GM18511 (cell line): ENCODE measurements around the gene PODN.

Experiments
- ATAC-seq: cut with Tn5 transposase; IDR thresholded peaks from one replicate; pipeline ENCODE4 v1.9.1; 2021; ENCODE audit warnings: mild to moderate bottlenecking, moderate library complexity; ENCODE audit not compliant: unreplicated experiment

PODN gene

DNA sequence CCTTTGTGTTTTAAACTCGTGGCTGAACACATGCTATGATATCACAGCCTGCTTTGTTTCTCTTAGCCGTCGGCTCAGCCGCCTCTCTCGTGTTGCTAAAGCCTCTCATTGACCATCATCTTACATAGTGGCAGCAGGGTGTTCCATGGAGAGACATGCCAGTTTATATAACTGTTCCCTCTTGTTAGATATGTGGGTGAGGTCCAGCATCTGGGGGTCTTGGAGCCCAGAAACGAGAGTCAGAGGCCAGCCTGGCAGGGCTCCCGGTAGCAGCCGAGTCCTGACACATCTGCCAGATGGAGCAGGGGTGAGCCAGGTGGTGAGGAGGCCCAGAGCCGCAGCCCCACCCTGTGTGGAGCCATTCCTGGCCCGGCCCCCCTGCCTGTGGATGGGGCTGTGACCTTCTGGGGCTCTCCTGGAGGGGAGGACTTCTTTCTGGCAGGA is 11.9 kb downstream of the PODN start:
- no peak for ATAC-seq

DNA sequence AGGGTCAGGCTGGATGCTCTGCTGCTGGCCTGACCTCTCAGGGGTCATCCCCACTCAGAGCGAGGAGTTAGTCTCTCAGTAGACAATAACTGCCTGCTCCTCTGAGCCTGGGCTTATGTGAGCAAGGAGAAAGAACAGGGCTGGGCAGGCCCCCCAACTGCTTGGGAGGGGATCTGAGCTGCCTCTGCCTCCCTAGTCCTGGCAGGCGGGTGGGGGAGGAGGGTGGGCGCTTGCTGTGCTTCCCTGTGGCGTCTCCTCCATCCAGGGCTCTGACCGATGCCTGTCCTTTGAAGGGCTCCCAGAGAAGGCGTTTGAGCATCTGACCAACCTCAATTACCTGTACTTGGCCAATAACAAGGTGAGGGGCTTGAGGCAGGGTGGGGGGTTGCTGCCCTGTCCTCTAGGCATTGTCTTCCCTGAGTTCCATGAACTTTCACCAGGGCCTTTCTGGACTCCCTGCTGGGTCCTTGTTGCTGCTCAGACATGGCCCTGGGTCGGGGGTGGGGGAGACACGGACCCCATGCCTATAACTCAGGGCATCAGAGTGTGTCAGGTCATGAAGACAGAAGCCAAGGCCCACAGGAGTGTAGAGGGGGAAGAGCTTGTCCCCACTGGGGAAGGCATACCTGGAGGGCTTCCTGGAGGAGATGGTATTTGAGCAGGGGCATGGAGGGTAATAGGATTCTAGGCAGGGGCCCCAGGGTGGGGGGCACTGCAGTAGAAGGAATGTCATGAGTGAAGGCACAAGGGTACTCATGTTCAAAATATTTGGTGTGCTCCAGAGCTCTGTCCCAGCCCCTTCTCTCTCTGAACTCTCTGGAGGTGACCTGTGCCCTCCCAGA is 12.5 kb downstream of the PODN start:
- ATAC-seq = no peak

DNA sequence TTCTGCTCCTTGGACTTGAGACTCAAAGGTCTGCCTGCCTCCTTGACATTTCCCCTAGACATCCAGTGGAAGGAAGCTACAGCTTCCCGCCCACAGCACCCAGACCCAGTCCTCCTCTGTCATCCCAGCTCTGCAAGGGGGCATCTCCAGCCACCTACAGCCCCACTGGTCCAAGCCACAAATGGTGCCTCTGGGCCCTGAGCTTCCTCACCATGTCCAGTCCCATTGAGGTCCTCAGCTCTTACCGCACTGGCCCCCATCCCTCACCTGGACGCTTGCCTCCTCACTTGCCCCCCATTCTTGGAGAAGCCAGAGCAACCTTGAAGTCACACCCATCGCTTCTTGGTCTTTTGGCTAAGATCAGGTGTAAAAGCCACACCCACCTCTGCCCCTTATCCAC is 13.2 kb downstream of the PODN start:
- ATAC-seq = no peak

DNA sequence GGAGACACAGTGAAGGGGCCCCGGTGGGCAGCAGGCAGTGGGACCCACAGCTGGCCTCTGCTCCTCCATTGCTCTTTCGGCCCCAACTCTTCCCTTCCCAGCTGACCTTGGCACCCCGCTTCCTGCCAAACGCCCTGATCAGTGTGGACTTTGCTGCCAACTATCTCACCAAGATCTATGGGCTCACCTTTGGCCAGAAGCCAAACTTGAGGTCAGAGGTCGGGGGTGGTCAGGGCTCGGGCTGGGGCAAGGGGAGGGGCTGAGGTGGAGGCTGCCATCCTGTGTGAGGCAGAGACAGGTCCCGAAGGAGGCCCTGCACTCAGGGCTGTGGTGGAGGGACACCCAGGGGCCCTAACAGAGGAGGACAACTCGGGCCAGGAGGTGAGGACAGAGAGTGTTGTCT is 13.7 kb downstream of the PODN start:
- no peak for ATAC-seq

DNA sequence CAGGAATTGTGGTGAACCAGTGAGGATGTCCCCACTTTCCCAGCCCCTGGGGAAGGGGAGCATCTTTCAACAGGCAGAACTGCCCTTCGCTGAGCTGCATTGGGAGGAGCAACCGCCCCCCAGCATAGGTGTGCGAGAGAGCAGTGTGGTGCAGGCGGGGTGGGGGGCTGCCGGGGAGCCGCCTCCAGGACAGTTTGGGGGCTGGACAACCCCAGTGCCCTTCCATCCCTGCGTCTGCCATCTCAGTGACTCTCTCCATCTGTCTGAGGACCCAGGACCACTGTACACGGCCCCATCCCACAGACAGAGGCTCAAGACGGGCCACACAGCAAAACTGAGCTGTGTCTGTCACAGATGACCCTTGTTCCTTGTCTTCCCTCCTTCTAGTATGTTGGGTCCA is 14.2 kb downstream of the PODN start:
- no peak for ATAC-seq

DNA sequence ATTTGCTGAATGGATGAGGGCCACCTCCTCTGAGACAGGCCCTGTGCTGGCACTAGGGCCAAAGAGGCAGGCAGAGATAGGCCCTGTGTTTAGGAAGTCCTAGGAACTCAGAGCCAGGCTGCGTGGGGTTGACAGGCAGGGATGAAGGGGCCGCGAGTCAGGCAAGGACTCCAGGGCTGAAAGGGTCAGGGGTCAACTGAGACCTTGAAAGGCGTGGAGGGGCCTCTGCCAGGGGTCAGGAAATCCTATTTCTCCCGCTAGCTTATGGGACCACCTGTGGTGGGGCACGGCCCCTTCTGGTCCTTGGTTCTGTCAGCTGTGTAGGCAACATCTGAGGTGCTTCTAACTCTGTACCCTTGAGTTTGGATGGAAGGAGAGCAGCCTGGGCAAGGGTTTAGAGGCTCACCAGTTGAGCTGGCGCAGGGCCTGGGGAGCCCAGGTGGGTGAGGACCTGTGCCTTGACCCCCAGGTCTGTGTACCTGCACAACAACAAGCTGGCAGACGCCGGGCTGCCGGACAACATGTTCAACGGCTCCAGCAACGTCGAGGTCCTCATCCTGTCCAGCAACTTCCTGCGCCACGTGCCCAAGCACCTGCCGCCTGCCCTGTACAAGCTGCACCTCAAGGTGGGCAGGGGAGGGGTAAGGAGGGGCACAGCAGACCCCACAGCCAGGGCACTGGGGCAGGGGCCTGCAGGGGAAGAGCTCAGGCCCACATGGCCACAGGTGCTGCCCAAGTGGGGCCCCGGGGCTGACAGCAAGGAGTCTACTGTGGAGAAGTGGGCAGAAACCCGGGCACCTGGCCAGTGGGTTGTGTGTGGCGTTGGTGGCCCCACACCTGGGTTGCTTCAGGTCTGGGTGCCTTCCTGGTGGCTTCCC is 14.9 kb downstream of the PODN start:
- ATAC-seq = no peak

DNA sequence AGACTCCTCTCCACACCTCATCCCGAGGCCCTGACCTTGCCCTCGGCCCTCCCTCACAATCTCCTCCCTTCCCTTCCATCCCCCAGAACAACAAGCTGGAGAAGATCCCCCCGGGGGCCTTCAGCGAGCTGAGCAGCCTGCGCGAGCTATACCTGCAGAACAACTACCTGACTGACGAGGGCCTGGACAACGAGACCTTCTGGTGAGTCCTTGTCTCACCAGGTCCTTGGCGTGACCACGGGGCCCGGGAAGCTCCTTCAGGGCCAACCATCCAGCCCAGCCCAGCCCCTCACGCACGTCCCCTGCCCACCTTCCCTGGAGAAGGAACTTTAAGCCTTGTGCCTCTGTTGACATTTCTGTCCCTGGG is 15.6 kb downstream of the PODN start:
- ATAC-seq = no peak

DNA sequence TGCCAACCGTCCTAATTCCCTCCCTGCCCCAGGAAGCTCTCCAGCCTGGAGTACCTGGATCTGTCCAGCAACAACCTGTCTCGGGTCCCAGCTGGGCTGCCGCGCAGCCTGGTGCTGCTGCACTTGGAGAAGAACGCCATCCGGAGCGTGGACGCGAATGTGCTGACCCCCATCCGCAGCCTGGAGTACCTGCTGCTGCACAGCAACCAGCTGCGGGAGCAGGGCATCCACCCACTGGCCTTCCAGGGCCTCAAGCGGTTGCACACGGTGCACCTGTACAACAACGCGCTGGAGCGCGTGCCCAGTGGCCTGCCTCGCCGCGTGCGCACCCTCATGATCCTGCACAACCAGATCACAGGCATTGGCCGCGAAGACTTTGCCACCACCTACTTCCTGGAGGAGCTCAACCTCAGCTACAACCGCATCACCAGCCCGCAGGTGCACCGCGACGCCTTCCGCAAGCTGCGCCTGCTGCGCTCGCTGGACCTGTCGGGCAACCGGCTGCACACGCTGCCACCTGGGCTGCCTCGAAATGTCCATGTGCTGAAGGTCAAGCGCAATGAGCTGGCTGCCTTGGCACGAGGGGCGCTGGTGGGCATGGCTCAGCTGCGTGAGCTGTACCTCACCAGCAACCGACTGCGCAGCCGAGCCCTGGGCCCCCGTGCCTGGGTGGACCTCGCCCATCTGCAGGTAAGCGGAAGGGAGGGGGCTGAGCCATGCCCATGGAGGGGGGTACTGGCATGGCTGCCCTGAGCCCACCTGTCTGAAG is 16.5 kb downstream of the PODN start:
- no peak for ATAC-seq

DNA sequence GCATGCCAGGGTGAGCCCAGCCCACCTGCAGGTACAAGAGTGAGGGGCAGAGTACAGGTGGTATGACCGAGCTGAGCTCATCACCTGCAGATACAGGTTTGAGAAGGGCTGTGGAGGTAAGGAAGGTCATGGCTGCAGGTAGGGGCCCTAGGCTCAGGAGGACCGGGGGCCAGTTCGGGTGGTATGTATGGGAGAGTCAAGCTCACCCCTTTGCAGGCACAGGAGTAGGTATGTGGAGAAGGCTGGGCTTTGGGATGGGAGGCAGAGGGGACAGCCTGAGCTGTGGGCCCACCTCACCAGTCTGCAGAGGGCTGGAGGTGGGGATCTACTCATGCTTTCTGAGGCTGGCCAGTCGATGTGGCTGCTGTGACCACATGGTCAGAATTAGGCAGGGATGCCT is 17.2 kb downstream of the PODN start:
- ATAC-seq = no peak

DNA sequence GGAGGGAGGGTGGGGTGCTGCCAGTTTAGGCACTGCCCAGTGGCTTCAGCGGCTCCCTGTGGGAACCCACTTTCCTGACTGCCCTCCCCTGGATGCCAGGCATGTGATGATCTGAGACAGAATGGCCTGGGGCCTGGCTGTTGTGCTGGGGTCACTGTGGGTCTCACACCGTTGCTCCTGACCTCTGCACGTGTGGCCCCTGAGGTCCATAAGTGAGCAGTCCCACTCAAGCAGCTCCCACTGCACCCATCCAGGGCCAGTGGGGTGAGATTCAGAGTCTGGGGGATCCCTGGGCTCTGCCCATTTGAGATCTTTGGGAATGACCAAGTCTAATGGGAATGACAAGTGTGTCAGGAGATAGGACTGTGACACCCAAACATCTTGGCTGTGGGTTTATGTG is 18.0 kb downstream of the PODN start:
- no peak for ATAC-seq

DNA sequence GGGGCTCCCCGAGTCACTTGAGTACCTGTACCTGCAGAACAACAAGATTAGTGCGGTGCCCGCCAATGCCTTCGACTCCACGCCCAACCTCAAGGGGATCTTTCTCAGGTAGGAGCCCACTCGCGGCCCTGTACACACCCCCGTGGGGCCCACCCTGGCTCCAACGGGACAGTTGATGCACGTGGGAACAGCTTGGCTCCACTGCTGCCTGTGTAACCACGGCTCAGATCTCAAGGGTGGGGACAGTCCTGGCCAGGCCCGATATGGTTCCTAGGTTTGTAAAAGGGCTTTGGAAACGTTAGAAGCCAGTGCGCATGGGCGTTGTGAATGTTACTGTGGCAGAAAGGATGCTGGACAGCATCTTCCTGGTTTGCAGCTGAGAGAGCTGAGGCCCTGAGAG is 18.8 kb downstream of the PODN start:
- no peak for ATAC-seq

DNA sequence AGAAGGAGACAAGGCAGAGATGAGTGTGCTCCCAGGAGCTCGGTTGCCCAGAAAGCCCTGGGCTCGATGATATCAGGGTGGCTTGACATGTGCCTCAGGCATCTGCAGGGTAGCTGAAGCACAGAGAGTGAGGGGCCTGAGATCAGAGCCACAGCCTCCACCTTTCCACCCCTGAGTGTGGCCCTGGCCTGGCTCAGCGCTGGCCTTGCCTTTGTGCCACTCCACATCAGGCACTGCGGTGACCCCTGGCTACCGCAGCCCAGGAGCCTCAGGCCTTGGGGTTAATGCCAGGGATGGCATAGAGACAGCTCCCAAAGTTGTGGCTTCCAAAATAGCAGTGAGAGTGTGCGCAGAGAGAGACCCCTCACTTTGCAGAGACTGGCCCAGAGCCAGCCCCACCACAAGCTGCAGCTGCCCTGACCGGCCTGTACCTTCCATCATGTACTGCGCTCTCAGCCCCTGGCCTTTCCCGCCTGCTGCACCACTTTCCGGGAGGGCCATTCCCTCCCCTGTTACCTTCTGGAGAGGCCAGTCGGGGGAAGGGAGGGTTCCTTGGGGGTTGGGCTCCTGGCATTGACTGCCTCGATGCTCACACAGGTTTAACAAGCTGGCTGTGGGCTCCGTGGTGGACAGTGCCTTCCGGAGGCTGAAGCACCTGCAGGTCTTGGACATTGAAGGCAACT is 19.5 kb downstream of the PODN start:
- ATAC-seq = no peak

DNA sequence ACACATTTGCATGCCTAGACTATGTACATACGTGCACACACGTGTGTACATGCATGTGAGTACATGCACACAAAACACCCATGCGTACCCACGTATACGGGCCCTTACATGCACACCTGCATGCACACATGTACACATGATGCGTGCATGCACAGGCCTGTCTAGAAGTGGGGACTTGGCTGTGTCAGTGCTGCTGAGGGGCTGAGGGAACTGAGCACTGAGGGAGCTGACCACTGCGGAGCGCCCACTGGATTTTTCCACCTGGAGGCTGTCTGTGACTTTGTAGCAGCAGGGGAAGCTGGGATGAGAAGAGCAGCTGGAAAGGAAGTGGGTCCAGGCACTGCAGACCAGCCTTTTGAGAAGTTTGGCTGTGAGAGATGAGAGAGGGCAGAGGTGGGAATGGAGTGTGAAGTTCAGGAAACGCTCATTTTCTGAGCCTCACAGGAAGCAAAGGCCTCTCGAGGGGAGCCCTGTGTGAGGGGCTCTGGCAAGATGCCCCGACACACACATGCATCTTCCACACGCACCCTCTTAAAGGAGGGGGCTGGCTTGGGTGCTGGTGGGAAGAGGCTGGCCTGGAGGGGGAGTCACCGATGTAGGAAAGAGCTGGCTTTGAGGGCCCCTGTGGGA is 20.9 kb downstream of the PODN start:
- ATAC-seq = no peak

DNA sequence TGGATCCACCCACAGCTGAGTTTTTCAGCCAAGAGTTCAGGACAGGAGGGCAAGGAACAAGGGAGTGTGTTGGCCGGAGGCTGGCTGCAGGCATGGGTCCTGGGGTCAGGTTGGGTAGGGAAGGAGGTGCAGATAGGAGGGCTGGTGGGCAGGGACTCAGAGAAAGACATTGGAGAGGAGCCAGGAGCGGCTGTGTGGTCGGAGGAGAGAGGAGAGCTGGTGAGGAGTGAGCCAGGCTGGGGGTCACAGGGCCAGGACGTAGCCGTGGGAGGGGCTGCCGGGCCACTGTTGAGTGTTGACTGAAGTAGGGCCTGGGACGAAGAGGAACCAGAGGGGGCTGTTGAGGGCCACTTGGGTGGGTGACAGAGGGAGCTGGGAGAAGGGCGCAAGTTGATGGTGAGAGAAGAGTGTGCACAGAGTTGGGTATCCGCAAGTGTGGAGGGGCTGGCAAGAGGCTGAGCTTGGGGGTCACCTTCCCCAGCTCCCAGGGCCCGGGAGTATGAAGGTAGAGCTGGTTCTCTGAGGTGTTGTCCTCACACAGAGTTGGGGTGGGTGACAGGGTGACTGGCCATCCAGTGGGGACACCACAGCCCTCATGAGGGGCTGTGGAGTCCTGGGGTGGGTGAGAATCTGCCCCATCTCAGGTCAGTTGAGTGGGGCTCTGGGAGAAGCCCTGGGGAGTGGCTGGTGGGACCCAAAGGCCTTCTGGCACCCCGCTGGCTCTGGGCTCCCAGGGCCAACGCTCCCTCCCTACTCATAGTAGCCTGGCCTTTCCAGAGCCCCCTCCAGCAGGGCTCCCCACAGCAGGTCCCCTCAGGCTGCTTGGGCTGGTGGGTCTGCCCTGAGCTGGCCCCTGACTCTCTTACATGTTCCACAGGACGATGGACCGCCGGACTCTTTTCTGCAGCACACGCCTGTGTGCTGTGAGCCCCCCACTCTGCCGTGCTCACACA is 21.9 kb downstream of the PODN start:
- ATAC-seq = no peak

DNA sequence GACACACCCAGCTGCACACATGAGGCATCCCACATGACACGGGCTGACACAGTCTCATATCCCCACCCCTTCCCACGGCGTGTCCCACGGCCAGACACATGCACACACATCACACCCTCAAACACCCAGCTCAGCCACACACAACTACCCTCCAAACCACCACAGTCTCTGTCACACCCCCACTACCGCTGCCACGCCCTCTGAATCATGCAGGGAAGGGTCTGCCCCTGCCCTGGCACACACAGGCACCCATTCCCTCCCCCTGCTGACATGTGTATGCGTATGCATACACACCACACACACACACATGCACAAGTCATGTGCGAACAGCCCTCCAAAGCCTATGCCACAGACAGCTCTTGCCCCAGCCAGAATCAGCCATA is 22.6 kb downstream of the PODN start:
- no peak for ATAC-seq

DNA sequence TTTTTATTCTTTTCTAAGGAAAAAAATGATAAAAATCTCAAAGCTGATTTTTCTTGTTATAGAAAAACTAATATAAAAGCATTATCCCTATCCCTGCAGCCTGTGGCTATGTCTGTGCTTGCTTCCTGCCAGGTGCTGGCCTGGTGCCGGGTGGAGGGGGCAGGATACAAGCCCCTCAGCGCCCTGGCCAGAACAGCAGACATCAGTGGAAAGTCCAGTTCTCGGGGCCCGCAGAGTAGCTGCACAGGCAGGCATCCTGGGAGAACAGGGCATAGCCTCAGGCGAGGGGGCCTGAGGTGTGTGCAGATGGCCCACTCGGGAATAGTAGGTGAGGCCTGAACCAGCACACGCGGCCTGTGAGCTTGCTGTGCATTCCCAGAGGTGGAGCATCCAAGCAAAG is 23.4 kb downstream of the PODN start:
- no peak for ATAC-seq

DNA sequence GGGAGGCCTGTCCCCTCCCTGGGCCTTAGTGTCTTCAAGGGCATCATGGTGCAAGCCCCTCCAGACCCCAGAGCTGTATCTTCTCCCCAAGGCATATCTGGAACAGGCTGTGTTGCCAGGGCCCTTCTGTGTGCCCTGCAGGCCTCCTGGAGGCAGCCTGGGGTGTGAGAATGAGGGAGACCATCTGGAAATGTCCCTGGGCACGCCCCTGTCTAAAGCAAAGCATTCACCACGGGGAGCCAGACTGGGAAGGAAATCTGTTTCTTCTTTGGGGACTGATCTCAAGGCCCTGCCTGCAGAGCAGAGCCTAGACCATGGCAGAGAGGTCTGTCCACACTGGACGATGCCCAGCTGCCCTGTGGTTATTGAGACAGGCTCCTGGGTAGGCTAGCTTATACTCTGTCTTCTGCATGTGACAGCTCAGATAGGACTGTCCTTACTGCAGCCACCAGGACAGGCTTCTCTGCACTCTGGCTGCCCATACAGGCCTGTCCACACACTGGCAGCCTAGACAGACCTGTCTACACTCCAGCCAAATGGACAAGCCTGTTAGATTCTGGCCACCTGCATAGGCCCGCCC is 24.6 kb downstream of the PODN start:
- ATAC-seq = no peak

DNA sequence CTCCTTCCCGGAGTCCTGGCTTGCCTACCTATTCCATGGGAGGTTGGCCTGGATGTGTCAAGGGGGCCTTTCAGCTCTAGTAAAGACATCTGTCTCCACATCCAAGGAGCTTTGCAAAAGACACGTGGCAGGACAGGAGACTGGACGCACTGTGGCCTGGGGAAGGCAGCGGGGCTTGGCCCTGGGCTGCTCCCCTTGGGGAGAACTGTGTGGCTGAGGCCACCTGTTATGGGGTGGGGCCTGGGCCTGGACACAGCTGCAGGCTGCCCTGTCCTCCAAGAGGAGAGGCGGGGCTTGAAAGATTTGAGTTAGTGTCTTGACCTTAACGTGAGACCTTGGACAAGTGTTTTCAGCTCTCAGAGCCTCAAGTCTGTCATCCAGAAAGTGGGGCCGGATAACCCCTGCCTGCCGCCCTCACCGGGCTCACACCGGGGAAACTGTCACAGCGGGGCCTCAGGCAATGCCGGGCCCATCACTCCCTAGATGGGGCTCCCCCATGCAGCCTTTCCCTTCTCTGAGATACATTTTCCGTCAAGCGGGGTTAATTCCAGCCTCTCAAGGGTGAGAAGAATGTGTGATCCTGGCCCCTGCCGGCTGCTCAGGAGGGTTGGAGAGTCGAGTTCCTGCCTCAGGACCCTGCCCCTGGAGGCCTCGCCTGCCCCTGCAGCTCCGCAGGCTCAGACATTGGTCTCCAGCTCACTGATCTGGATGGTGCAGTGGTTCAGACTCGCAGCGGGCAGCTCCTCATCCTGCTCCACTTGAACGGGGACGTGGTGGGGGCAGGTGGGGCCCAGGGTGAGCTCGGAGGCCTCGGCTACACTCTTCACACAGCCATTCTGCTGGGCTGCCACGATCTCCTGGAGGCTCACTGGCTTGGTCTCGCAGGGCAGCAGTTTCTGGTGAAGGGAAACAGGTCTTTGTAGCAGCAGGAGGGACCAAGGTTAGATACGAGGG is 25.6 kb downstream of the PODN start:
- ATAC-seq = no peak
